ENCODE results near the gene SEC24A.

DNA sequence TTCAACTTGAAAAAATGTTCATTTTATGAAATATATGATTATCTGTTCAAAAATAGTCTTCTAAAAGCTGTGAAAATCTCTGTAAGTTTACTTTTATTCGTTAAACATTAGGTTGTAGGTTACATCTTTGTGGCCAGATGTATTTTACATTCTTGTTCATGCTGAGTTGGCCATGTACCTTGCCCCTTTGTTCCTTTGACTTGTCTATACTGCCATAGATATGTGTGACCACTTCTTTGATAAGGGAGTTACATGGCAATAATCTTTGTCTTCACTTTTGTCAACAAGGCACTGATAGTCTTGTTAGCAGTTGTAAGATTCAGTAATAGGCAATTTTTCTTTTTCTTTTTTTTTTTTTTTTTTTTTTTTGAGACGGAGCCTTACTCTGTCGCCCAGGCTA lies 15.9 kb downstream of the SEC24A start:
- TF ChIP-seq EZH2 (IDR thresholded peaks at IDR 0.05; ENCODE audit: borderline replicate concordance), result no peak
- TF ChIP-seq, protein P1, sequence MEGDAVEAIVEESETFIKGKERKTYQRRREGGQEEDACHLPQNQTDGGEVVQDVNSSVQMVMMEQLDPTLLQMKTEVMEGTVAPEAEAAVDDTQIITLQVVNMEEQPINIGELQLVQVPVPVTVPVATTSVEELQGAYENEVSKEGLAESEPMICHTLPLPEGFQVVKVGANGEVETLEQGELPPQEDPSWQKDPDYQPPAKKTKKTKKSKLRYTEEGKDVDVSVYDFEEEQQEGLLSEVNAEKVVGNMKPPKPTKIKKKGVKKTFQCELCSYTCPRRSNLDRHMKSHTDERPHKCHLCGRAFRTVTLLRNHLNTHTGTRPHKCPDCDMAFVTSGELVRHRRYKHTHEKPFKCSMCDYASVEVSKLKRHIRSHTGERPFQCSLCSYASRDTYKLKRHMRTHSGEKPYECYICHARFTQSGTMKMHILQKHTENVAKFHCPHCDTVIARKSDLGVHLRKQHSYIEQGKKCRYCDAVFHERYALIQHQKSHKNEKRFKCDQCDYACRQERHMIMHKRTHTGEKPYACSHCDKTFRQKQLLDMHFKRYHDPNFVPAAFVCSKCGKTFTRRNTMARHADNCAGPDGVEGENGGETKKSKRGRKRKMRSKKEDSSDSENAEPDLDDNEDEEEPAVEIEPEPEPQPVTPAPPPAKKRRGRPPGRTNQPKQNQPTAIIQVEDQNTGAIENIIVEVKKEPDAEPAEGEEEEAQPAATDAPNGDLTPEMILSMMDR (IDR thresholded peaks at IDR 0.05; ENCODE audit: poor library complexity), result no peak
- no peak for TF ChIP-seq EZH2phosphoT487 (IDR thresholded peaks at IDR 0.05; ENCODE audit: low read depth, severe bottlenecking, unreplicated experiment)
